ENCODE data around the gene KY. TPM values are rescaled to one million over a fixed set of nuclear protein-coding genes. Genes with fewer than 3 reads are reported as not detected.

KY gene
- total and polyA plus RNA-seq, 9 of the 15 experiments (the other 6 are each of a cell fraction or from before 2014, with no cell fraction given) = not detected

- TF ChIP-seq ZNF407 (IDR thresholded peaks at IDR 0.05; ENCODE audit: low read depth) (no peak), MLX (CRISPR knock-in tag; conservative IDR thresholded peaks at IDR 0.05) (no peak), NR4A1 (CRISPR knock-in tag; IDR thresholded peaks at IDR 0.05) (no peak), NR4A1 (tag; IDR thresholded peaks at IDR 0.05) (no peak), TBL1XR1 (IDR thresholded peaks at IDR 0.05; ENCODE audit: low read length in 2 of 2) (no peak), RHOXF2B (CRISPR knock-in tag; conservative IDR thresholded peaks at IDR 0.05) (no peak), USF1 (CRISPR knock-in tag; IDR thresholded peaks at IDR 0.05) (no peak)
- TF ChIP-seq, protein P1, sequence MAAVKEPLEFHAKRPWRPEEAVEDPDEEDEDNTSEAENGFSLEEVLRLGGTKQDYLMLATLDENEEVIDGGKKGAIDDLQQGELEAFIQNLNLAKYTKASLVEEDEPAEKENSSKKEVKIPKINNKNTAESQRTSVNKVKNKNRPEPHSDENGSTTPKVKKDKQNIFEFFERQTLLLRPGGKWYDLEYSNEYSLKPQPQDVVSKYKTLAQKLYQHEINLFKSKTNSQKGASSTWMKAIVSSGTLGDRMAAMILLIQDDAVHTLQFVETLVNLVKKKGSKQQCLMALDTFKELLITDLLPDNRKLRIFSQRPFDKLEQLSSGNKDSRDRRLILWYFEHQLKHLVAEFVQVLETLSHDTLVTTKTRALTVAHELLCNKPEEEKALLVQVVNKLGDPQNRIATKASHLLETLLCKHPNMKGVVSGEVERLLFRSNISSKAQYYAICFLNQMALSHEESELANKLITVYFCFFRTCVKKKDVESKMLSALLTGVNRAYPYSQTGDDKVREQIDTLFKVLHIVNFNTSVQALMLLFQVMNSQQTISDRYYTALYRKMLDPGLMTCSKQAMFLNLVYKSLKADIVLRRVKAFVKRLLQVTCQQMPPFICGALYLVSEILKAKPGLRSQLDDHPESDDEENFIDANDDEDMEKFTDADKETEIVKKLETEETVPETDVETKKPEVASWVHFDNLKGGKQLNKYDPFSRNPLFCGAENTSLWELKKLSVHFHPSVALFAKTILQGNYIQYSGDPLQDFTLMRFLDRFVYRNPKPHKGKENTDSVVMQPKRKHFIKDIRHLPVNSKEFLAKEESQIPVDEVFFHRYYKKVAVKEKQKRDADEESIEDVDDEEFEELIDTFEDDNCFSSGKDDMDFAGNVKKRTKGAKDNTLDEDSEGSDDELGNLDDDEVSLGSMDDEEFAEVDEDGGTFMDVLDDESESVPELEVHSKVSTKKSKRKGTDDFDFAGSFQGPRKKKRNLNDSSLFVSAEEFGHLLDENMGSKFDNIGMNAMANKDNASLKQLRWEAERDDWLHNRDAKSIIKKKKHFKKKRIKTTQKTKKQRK (IDR thresholded peaks at IDR 0.05; ENCODE audit: borderline replicate concordance, low read depth, low read length) = no peak
These were observed 32.1 kb downstream of the KY start (continued) for GRCh38 chr3:134618478-134619300.

Data from K562 (cell line).